SKM-1 (cell line): Measurements from ENCODE around the gene ERGIC3.
"Not testable (repeated sequence)": the region's sequence is repeated elsewhere in the genome, so short reads cannot be mapped to it uniquely, and the experiment has no call there.

Experiments used
- DNase-seq: peaks from one replicate; lab custom pipeline; 2025; ENCODE audit not compliant: unreplicated experiment; lab: John Stamatoyannopoulos, UW

Gene ERGIC3

DNA sequence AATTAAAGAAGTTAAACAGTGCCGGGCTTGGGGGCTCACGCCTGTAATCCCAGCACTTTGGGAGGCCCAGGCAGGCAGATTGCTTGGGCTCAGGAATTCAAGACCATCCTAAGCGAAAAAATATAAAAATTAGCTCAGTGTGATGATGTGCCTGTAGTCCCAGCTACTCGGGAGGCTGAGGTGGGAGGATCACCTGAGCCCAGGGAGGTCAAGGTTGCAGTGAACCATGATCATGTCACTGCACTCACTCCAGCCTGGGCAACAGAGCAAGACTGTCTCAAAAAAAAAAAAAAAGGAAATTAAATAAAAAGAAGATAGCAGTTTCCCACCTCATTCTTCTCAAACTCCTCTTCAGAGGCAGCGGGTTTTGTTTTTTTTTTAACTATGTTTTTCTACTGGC is 24.1 kb upstream of the ERGIC3 start:
- DNase-seq, result not testable (repeated sequence)

DNA sequence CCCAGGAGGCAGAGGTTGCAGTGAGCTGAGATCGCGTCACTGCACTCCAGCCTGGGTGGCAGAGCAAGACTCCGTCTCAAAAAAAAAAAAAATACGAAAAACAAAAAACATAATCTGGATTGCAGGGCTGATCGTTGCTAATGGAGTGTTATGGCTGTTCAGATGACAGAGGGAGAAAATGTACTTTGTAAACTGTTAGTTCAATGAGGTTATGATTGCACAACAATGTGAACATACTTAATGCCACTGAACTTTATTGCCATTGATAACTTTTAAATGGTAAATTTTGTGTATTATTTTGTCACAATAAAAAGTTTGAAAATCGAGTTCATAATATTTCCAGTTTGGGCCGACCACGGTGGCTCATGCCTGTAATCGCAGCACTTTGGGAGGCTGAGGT is 22.9 kb upstream of the ERGIC3 start:
- no peak for DNase-seq

DNA sequence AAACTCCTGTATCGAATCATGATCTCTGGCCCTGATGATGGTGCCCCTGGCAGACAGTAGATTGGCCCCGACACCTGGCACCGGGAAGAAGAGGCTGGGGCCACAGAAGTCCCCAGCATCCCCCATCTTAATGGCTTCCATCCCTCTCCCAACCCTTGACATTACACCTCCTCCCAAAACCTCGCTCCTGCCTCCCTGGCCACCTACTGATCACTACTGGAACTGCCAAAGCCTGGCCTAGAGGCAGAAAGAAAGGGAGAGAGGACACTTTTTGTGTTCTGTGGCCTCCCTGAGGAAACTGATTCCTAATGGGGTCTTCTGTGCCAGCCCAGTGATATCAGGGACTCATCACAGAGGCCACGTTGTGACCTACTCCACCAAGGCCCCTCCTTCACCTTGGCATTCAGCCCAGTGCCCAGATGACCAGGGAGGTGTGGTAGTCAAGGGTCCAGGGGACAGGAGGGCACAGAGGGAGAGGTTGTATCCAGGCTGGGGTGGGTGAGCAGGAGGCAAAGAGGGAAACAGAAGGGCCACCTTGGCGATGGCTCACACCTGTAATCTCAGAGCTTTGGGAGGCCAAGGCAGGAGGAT is 18.5 kb upstream of the ERGIC3 start:
- DNase-seq, result no peak

DNA sequence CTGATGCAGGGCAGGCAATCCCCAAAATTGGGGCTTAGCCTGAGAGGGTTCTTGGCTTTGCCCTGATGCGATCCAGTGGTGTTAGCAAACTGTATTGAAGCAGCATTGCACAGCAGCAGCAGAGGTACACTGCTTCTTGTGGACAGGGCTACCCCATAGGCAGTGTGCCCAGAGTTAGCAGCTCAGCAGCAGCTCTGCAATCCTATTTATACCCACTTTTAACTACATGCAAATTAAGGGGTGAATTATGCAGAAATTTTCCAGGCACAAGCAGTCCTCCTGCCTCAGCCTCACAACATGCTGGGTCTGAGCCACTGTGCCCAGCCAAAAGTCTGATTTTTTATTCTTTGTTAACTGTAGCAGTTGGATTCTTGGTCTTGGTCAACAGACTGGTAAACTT is 16.2 kb upstream of the ERGIC3 start:
- DNase-seq, result no peak

DNA sequence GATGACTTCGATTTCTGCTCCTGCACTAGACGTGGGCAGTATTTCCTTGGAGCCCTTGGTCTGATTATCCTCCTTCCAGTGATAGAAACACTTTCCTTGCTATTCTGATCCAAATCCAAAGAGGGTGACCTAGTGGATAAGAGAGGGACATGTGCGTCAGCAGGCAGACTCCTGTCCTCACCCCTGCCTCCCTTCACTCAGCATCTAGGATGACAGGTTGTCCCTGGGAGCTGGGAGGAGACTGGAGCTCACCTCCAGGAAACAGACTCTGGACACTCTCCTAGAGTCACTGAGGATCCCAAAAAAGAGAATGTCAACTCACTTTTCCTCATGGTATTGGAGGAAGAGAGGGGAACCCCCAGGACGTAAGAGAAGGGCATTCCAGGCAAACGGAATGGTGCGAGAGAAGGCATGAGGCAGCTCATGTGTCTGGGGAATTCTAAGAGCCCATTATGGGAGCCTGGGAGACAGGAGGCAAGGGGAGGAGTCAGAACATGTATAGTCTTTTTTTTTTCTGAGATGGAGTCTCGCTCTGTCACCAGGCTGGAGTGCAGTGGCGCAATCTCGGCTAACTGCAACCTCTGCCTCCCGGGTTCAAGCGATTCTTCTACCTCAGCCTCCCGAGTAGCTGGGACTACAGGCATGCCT is 14.6 kb upstream of the ERGIC3 start:
- no peak for DNase-seq

DNA sequence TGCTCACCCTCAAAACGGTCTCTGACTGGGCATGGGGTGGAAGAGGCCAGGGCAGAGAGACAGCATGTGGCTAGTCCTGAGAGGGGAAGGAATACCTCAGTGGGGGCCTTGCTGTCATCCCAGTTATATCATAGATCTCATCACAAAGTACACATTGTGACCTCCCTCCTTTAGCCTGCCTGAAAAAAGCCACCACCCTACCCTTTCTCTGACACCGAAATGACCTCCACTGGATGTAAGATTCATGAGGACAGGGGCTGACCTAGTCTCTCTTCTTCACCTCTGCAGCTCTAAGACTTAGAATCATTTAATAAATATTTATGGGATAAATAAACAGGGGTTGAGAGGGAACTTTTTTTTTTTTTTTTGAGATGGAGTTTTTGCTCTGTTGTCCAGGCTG is 12.3 kb upstream of the ERGIC3 start, which contains the start of gene C20orf173:
C20orf173 (minus strand) TSS at position 101 of the 400 bp plus-strand sequence. CDS start 279 bp downstream, outside the sequence.
- no peak for DNase-seq

DNA sequence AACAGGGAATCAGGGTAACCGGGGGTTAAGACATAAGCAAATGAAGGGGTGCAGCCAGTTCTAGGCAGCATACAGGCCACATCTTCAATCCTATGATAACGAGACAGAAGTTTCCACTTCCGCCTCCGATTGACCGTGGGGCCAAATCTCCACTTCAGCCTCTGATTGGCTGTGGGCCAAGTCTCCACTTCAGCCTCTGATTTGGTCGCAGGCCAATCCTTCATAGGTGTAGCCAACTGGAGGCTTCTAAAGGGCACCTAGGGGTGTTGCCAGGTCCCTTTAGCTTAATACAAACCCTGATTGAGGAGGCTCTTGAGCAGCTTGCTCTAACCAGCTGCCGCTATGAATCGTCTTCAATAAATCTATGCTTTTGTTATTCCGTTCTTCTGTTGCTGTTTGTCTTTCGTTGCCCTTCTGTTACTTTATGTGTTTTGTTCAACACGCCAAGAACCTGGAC is 2.1 kb upstream of the ERGIC3 start:
- DNase-seq, result no peak

DNA sequence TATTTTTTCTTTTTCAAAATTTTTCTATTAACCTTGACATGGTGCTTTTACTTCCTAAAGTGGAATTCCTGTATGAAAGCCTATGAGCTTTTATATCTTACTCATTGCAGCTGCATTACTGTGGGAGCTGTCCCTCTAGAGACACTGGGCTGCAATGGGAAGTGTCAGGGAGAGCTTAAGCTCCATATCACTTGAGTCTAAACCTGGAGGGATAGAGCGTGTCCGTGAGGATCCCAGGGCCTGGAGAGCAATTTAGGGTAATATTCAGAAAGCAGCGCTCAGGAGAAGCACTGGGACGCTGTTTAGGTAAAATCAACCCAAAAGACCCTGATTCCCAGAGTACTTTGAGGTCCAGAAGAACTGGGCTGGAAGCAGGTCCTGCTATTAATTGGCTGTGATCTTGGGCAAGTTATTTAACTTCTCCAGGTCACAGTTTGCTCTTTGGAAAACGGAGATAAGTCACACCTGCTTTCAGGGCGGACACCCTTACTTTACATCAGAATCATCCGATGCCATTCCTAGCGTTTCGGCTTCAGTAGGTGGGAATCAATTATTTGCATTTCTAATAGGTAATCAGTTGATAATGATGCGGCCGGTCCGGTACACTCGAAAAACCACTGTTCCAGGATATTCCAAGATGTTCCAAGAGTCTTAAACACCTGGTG is 628 bp upstream of the ERGIC3 start:
- no peak for DNase-seq

DNA sequence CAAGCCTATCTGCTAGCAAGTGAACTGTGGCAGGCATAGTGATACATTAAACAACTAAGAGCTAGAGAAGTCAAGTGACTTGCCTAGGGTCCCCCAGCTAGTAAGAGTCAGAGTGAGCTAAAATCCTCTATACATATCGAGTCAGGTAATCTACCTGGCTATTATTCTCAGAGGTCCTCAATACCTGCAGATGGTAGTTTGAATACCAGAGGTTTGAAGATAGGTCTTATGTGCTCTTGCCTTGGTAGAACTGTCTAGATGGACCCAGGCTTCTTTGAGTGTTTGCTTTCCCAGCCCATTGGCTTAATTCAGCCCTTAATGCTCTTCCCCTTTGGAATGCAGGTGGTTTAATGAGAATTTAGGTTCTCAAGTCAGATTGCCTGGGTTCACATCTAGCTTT is 1.1 kb downstream of the ERGIC3 start:
- DNase-seq, result no peak

DNA sequence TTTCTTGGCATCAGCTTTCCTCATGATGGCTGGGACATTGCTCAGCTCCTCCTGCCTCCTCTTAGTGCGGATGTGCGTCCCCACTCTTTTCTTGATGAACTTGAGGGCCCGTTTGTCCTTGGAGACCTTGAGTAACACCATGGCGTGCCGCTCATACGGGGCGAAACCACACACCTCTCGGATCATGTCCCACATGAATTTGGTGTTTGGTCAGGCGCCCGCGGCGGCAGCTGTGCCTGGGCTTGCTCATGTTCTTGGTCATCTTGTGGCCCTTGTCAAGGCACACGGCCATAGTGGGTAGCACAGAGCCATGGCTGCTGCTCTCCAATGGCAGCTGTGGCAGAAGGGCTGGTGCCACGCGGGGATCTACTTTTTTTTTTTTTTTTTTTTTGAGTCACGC is 2.6 kb downstream of the ERGIC3 start:
- no peak for DNase-seq

DNA sequence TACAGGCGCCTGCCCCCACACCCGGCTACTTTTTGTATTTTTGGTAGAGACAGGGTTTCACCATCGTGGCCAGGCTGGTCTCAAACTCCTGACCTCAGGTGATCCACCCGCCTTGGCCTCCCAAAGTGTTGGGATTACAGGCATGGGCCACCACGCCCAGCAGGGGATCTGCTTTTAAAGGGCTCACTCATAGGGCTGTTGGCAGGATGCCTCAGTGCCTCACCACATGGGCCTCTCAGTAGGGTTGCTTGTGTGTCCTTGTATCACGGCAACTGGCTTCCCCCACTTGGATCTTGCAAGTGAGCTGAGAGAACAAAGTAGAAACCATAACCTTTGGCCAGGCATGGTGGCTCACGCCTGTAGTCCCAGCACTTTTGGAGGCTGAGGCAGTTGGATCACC is 3.1 kb downstream of the ERGIC3 start:
- not testable (repeated sequence) for DNase-seq

DNA sequence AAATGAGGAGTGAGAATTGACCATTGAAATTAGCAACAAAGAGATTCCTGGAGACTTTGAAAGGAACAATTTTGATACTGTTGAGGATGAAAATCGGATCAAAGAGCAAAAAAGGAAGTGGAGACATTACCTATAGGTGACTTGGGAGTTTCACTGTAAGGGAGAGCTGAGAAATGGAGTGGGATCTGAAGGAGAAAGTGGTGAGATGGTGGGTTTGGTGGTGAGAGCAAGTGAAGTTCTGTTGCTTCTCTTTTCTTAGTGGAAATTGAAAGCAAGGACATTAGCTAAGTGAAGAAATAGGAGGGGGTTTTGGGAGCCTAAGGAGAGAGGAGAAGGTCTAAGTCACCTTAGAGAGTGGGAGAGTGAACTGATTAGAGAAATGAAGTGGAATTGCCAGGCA is 4.2 kb downstream of the ERGIC3 start:
- no peak for DNase-seq

DNA sequence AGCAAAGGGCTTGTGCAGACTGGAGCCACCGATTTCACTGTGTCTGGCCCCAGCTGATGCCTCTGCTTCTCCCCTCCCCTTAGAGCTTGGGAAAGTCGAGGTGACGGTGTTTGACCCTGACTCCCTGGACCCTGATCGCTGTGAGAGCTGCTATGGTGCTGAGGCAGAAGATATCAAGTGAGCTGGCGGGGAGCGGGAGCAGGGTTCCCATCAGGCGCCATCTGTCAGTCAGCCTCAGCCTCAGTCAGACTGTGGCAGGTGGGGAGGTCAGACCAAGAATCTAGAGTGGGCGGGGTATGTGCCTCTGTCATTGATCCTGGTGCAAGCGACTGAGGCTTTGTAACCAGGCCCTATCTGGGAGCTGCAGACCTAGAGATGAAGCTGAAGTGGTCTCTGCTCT is 5.5 kb downstream of the ERGIC3 start:
- no peak for DNase-seq

DNA sequence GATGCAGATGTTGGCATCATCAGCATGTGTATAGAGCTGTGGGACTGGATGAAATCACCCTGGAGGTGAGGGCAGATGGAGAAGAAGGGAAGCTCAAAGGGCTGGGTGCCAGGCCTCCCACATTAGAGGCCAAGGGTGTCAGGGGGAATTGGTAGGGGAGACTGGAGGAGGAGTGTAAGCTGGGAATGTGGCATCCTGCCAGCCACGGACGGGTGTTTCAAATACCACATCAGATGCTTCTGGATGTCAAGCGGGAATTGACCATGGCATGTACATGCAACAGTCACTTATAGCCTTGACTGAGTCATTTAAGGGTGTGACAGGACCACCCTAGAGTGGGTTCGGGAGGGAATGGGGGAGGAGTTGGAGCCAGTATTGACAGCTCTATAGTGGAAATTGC is 9.6 kb downstream of the ERGIC3 start:
- no peak for DNase-seq

DNA sequence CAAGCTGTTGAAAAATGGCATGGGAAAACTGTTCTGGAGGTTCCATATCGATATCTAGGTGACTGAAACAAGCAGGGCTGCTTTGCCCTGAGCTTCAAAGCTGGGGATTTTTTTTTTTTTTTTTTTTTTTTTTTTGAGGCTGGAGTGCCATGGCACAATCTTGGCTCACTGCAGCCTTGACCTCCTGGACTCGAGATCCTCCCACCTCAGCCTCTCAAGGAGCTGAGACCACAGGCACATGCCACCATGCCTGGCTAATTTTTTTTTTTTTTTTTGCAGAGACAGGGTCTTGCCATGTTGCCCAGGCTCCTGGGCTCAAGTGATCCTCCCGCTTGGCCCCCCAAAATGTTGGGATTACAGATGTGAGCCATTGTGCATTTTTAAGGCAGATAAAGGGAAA is 11.0 kb downstream of the ERGIC3 start:
- DNase-seq, result no peak

DNA sequence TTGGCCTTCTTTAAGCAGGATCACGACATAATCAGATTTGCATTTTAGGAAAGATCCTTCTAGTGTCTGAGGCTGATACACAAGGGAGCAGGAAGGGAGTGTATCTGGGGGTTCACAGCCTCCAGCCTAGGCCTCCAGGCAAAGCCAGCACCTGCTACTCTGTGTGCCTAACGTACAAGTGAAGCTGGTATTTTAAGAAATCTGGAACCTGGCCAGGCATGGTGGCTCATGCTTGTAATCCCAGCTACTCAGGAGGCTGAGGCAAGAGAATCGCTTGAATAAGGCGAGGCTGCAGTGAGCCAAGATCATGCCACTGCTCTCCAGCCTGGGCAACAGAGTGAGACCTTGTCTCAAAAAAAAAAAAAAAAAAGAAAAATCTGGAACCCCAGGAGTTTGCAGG is 13.6 kb downstream of the ERGIC3 start:
- DNase-seq, result not testable (repeated sequence)

DNA sequence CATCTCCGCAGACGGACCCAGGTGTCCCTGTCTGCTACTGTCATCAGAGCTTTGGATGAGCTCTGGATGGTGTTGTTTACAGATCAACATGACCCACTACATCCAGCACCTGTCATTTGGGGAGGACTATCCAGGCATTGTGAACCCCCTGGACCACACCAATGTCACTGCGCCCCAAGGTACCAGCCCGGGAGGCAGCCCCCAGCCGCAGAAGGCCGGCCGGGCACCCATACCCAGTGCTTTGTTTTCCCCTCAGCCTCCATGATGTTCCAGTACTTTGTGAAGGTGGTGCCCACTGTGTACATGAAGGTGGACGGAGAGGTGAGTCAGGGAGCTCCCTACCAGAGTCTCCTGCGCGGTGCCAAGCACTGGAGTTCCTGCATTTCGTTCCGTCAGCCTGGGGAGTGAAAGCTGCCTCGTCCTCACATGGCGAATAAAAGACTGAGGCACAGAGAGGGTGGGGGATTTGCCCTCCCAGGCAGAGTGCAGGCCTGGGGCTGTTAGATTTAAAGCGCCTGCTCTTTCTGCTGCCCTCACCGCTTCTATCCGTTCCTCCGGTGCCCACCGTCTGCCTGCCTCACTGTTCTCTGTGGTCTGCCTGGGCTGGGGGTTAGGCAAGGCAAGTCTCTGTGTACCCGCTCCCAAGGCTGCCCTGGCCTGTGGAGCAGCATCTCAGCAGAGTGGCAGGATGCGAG is 14.2 kb downstream of the ERGIC3 start:
- no peak for DNase-seq

DNA sequence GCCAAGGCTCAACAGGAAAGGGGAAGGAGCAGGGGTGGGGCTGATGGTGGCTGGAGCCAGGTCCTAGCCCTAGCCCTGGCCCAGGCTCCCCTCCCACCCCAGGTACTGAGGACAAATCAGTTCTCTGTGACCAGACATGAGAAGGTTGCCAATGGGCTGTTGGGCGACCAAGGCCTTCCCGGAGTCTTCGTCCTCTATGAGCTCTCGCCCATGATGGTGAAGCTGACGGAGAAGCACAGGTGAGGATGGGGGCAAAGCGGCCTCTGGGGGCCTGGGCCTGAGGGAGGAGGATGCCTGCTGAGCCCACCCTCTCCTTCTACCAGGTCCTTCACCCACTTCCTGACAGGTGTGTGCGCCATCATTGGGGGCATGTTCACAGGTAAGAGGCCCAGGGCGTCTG is 15.0 kb downstream of the ERGIC3 start:
- DNase-seq, result no peak

DNA sequence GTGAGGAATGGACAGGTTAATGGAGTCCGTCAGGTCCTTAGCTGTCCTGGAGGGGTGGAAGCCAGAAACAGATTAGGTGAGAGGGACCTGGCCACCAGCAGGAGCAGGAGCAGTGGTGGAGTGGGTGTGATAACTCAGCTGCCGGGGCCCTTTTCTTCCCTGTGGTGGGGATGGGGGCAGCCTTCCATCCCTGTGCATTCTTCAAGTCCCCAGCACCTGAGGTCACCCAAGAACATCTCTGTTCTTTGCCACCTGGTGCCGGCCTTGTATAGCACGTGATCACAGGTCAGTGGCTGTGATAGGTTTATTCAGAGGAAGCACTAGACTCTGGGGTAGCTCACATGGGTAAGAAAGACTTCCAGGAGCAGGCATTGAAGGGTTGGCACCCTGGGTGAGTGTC is 16.6 kb downstream of the ERGIC3 start:
- no peak for DNase-seq

DNA sequence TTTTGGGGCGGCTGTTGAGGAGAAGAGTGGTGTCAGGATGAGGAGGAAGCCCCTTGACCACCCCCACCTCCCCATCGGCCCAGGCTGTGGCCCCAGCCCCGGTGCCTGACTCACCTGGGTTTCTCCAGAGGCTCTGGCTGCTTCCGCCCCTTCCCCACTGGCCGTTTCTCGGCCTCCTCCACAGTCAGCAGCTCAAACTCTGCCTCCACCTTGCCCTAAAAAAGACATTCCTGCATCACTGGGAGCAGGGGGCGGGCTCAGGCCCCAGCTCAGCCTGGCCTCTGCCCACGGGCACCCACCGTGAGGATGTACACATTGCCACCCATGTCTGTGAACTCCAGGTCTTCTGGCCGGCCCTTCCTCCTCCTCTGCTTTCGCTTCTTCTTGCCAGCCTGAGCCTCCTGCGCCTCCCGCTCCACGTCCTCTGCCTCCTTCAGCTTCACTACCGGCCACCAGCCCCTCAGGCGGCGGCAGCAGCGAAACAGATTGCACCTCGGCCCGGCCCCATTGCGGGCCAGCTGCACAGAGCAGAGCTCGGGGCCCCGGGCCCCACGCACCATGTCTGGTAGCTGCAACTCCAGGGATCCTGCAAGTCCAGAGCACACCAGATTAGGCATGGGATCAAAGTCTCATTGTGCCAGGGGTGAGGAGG is 17.3 kb downstream of the ERGIC3 start:
- no peak for DNase-seq

DNA sequence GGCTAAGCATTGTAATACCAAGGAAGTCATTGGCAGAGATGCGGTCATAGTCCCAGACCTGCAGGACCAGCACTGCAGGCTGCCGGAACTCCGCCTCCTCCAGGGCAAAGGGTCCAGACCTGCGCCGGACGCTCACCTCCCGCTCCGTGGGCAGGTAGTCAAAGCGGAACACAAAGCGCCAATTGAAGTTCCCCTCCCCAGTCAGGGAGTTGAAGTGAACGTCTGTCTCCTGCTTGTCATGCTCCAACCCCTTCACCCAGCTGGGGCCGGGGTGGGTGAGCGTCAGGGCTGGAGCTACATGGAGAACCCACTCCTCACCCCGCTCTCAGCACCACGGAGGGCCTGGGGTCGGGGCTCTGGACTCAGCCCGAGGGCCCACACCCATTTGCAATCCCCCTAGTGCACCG is 18.2 kb downstream of the ERGIC3 start:
- DNase-seq, result no peak
